Esophagus mucosa (tissue), 1 donor: ENCODE results near the gene FBXL17. TPM values are rescaled to one million over a fixed set of nuclear protein-coding genes. Genes with fewer than 3 reads are reported as not detected.
"Not testable (repeated sequence)": the region's sequence is repeated elsewhere in the genome, so short reads cannot be mapped to it uniquely, and the experiment has no call there.

Experiments used
- ATAC-seq: fragments of 200-7000 bp; cut with Tn5 transposase; one replicate; pipeline ENCODE4 v1.9.1; 2020
- total RNA-seq: library from RNA; stranded (reverse); gene quantifications from one replicate; pipeline ENCODE4 v1.2.4, GENCODE V29; 2023
- donor health status: DM: yes; HTN: yes; CAD: no.

Gene FBXL17
- total RNA-seq, 1 donor from 2014 or later = 13.0 TPM

- ATAC-seq = no peak
These were observed 78.8 kb downstream of the FBXL17 start for GRCh38 chr5:108303086-108303485.

- ATAC-seq = no peak
These were observed 84.8 kb downstream of the FBXL17 start for GRCh38 chr5:108297042-108297601.

- peak; percentile 91 for ATAC-seq
These were observed 86.1 kb downstream of the FBXL17 start for GRCh38 chr5:108295578-108296368.

GRCh38 chr5:108280960-108281569, 100.8 kb downstream of the FBXL17 start:
- no peak for ATAC-seq

- no peak for ATAC-seq
These were observed 101.7 kb downstream of the FBXL17 start for GRCh38 chr5:108280248-108280647.

GRCh38 chr5:108278285-108279240, 103.3 kb downstream of the FBXL17 start:
- ATAC-seq = peak; percentile 28

GRCh38 chr5:108276187-108277050, 105.5 kb downstream of the FBXL17 start:
- no peak for ATAC-seq

GRCh38 chr5:108274080-108274479, 107.8 kb downstream of the FBXL17 start:
- not testable (repeated sequence) for ATAC-seq

GRCh38 chr5:108271127-108271526, 110.8 kb downstream of the FBXL17 start:
- ATAC-seq = no peak

GRCh38 chr5:108266242-108266641, 115.7 kb downstream of the FBXL17 start:
- ATAC-seq = peak; percentile 59

GRCh38 chr5:108264533-108264932, 117.4 kb downstream of the FBXL17 start:
- no peak for ATAC-seq

- ATAC-seq = no peak
These were observed 118.6 kb downstream of the FBXL17 start for GRCh38 chr5:108263338-108263737.

GRCh38 chr5:108260858-108261170, 121.1 kb downstream of the FBXL17 start:
- no peak for ATAC-seq

- peak; percentile 84 for ATAC-seq
These were observed 121.6 kb downstream of the FBXL17 start for GRCh38 chr5:108260117-108260857.

- ATAC-seq = no peak
These were observed 122.6 kb downstream of the FBXL17 start for GRCh38 chr5:108259306-108259705.

- ATAC-seq = no peak
These were observed 123.9 kb downstream of the FBXL17 start for GRCh38 chr5:108257996-108258395.

GRCh38 chr5:108255468-108255867, 126.4 kb downstream of the FBXL17 start:
- ATAC-seq = no peak

- no peak for ATAC-seq
These were observed 130.5 kb downstream of the FBXL17 start for GRCh38 chr5:108251350-108251749.

GRCh38 chr5:108249785-108250426, 132.0 kb downstream of the FBXL17 start:
- ATAC-seq = no peak

GRCh38 chr5:108249095-108249784, 132.7 kb downstream of the FBXL17 start:
- ATAC-seq = no peak
